Astrocyte (in vitro differentiated cells and primary cell): Measurements from ENCODE around the gene LYPD4.

Experiments
- EZH2 ChIP-seq: IDR thresholded peaks from 2 replicates; pipeline ENCODE4 v1.6.1; 2012; ENCODE audit warnings: mild to moderate bottlenecking, low read length, inconsistent platforms; ENCODE audit not compliant: insufficient read depth
- TF ChIP-seq, protein P1 (sequence below): IDR thresholded peaks from 2 replicates; pipeline ENCODE4 v1.5.1; 2011; ENCODE audit warnings: low read depth, mild to moderate bottlenecking, inconsistent platforms, low read length, moderate library complexity; ENCODE audit not compliant: insufficient read depth

DNA sequence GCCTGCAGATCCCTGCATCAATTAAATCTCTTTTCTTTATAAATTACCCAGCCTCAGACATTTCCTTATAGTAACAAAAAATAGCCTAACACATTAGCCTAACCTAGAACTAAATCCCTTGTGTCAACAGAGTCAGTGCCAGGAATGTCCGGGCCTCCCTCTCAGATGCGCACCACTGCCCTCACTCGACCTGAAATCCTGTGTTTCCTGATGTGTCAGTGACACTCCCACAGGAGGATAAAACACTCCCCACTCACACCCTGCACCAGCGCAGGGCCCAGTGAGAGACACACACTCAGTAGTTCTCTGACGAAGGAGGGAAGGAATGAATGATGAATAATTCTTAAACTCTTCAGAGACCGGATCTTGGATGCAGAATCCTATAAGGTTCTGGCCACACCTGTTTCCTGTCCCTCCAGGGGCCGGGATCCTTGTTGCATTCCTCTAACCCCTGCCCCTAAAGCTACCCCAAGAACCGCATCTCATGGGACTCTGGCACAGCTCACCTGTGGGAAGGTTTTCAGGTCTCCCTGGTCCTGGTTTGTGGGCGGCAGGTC is 45.0 kb downstream of the LYPD4 start:
- TF ChIP-seq, protein P1, sequence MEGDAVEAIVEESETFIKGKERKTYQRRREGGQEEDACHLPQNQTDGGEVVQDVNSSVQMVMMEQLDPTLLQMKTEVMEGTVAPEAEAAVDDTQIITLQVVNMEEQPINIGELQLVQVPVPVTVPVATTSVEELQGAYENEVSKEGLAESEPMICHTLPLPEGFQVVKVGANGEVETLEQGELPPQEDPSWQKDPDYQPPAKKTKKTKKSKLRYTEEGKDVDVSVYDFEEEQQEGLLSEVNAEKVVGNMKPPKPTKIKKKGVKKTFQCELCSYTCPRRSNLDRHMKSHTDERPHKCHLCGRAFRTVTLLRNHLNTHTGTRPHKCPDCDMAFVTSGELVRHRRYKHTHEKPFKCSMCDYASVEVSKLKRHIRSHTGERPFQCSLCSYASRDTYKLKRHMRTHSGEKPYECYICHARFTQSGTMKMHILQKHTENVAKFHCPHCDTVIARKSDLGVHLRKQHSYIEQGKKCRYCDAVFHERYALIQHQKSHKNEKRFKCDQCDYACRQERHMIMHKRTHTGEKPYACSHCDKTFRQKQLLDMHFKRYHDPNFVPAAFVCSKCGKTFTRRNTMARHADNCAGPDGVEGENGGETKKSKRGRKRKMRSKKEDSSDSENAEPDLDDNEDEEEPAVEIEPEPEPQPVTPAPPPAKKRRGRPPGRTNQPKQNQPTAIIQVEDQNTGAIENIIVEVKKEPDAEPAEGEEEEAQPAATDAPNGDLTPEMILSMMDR = no peak
- TF ChIP-seq EZH2 = no peak
